Measurements from ENCODE around the gene C16orf46.

DNA sequence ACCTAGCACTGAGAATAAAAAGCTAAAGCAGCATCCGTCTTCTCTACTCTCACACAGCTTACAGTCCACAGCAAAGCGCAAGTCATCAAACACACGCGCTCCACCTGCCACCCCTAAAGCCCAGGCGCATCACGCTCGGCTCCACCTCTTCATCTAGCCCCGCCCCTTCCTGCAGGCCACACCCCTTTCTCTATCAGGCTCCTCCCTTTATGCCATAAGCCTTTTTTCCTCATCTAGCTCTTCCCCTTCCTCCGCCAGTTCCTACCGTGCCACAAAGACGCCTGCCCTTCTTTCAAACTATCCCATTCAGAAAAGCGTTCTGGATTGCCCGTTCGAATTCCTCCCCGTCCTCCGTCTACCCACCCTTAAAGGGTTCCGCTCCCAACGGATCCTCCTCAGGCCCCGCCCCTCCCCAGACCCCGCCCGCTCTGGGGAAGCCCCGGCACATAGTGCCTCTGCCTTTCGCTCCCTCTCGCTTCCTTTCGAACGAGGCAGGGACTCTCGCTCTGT lies 417 bp downstream of the C16orf46 start:
- TF ChIP-seq, protein P1, sequence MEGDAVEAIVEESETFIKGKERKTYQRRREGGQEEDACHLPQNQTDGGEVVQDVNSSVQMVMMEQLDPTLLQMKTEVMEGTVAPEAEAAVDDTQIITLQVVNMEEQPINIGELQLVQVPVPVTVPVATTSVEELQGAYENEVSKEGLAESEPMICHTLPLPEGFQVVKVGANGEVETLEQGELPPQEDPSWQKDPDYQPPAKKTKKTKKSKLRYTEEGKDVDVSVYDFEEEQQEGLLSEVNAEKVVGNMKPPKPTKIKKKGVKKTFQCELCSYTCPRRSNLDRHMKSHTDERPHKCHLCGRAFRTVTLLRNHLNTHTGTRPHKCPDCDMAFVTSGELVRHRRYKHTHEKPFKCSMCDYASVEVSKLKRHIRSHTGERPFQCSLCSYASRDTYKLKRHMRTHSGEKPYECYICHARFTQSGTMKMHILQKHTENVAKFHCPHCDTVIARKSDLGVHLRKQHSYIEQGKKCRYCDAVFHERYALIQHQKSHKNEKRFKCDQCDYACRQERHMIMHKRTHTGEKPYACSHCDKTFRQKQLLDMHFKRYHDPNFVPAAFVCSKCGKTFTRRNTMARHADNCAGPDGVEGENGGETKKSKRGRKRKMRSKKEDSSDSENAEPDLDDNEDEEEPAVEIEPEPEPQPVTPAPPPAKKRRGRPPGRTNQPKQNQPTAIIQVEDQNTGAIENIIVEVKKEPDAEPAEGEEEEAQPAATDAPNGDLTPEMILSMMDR (conservative IDR thresholded peaks at IDR 0.05 in 1 of 2, IDR thresholded peaks at IDR 0.05 in 1 of 2; ENCODE audit: extremely low read depth in 1 of 2, insufficient read depth in 1 of 2, low read depth in 1 of 2, low read length in 2 of 2): no peak
- TF ChIP-seq EZH2 (IDR thresholded peaks at IDR 0.05; ENCODE audit: borderline replicate concordance, low read length): no peak
